Loucy (cell line): ENCODE results near the gene MRPL2.

Experiments
- EZH2phosphoT487 ChIP-seq: fragments of 200-600 bp; IDR thresholded peaks from 2 replicates; pipeline ENCODE4 v1.6.1; 2018; ENCODE audit warnings: antibody characterized with exemption, mild to moderate bottlenecking, moderate library complexity, borderline replicate concordance
- TF ChIP-seq, protein P1 (sequence below): fragments of 200-600 bp; sonication (generic); conservative IDR thresholded peaks from 2 replicates; pipeline ENCODE4 v1.5.1; 2014; ENCODE audit warnings: mild to moderate bottlenecking, antibody characterized with exemption, low read length

DNA sequence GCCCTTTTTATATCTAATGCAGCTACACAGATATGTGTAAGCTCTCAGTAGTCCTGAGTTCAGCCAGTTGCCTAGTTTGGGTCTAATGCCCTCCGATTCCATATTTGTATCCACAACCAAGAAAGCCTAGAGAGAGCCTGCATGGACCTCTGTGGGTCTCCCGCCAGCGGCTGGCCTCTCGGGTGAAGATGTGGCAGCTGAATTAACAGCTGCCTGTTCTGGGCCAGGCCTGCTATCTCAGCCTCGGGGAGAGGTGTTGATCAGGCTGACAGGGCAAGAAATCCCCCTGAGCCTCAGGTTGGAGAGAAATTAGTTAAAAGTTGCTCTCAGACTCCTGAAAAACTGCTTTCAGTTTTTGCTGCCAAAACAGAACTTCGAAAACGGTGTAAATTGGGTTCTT is 36.7 kb upstream of the MRPL2 start:
- TF ChIP-seq, protein P1, sequence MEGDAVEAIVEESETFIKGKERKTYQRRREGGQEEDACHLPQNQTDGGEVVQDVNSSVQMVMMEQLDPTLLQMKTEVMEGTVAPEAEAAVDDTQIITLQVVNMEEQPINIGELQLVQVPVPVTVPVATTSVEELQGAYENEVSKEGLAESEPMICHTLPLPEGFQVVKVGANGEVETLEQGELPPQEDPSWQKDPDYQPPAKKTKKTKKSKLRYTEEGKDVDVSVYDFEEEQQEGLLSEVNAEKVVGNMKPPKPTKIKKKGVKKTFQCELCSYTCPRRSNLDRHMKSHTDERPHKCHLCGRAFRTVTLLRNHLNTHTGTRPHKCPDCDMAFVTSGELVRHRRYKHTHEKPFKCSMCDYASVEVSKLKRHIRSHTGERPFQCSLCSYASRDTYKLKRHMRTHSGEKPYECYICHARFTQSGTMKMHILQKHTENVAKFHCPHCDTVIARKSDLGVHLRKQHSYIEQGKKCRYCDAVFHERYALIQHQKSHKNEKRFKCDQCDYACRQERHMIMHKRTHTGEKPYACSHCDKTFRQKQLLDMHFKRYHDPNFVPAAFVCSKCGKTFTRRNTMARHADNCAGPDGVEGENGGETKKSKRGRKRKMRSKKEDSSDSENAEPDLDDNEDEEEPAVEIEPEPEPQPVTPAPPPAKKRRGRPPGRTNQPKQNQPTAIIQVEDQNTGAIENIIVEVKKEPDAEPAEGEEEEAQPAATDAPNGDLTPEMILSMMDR: no peak
- no peak for TF ChIP-seq EZH2phosphoT487
